ENCODE measurements around the gene BCR. TPM values are rescaled to one million over a fixed set of nuclear protein-coding genes. Genes with fewer than 3 reads are reported as not detected.

Gene BCR
- polyA plus RNA-seq, 3 donors: 10.3 to 37.9 (median 14.8) TPM

GRCh38 chr22:23283591-23284503 lies 103.5 kb downstream of the BCR start:
- WGBS, 3 donors: 82 to 93% (median 87%) methylated on average over 22 of the region's 22 CpGs
- no peak overlapping the region for H3K27ac ChIP-seq (ENCODE audit: low read depth, low read length)

DNA sequence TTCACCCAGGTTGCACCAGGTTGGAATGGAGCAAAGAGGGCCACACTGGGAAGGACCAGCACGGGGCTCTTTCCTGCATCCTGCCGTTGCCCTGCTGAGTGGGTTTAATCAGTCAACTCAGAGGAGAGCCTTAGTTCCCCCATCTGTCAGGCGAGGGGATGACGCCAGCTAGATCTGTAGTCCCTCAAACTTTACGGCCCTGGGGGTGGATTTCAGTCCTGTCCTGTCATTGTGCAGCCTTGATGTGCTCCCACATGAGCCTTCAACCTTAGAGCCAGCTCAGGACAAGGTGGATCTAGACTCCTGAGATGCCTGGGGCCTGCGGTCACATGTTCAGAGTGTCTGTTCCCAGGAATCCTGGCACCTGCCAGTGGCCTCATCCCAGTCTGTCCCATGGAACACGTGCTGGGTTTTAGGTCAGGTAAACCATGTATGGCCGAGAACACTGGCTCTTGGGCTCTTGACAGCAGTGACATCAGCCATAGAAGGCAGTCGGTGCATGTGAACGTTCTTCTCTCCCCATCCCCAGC lies 104.3 kb downstream of the BCR start:
- no peak overlapping the region for H3K27ac ChIP-seq (ENCODE audit: low read depth, low read length)
- 88 to 93% (median 93%) methylated on average over 10 of the region's 10 CpGs for WGBS, 3 donors

DNA sequence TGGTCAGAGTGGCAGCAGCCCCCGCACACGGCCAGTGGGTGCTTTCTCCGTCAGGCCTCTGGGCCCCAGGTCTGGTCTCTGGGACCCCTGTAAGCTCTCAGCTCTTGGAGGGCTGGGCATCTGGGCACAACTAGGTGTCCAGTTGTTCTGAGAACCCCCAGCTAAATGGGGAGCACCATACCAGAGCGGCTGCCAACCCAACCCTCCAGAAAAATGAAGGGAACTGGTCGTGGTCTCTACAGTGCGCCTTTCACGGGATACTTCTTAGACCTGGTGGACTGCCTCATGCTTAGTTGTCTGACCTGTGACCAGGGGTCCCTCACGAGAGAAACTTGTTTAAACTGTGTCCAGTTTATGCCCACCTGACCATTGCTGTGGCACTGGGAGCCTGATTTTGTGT lies 104.9 kb downstream of the BCR start:
- no peak overlapping the region for H3K27ac ChIP-seq (ENCODE audit: low read depth, low read length)
- WGBS, 3 donors: 94 to 96% (median 94%) methylated on average over 8 of the region's 8 CpGs

- H3K27ac ChIP-seq (ENCODE audit: low read depth, low read length): no peak overlapping the region
- WGBS, 3 donors: 95 to 97% (median 97%) methylated on average over 7 of the region's 7 CpGs
Measured at GRCh38 chr22:23285734-23286133, 105.4 kb downstream of the BCR start.

DNA sequence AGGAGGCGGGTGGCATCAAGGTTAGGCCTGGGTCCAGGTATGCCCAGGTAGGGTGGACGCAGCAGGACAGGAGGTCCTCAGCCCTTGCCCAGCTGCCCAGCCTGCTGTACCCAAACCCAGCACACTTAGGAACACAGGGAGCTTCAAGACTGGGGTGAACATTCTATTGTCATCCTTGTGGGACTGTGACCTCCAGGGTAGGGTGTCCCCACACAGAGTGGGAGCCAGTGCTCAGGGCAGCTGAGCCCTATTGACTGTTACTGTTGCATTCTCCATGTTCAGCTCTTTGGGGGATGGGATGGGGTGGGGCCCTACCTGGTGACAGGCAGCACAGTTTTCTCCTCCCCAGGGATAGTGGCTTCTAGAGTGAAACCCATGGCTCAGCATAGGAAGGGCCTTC lies 106.0 kb downstream of the BCR start:
- 92 to 96% (median 95%) methylated on average over 2 of the region's 2 CpGs for WGBS, 3 donors
- H3K27ac ChIP-seq (ENCODE audit: low read depth, low read length): no peak overlapping the region

- WGBS, 3 donors: 91 to 93% (median 93%) methylated on average over 21 of the region's 21 CpGs
- no peak overlapping the region for H3K27ac ChIP-seq (ENCODE audit: low read depth, low read length)
Measured at GRCh38 chr22:23287136-23288095, 107.1 kb downstream of the BCR start.

- 94 to 97% (median 95%) methylated on average over 17 of the region's 17 CpGs for WGBS, 3 donors
- no peak overlapping the region for H3K27ac ChIP-seq (ENCODE audit: low read depth, low read length)
Measured at GRCh38 chr22:23288301-23289129, 108.2 kb downstream of the BCR start.

DNA sequence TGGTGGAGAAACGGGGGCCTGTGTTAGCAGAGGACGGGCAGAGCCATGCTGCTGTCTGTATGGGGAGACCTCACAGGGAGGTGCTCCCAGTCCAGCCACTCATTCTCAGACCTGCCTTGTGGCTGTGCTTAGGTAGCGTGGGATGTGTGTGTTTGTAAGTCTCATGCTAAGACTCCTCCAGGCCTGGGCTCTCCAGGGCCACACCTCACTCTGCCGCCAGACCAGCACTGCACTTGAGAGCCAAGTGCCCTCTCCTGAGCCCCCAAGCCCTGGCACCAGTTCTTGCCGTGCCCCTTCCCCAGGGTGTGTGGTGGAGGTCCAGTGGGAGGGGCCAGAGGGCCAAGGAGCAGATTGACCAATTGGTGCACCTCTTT lies 108.8 kb downstream of the BCR start:
- no peak overlapping the region for H3K27ac ChIP-seq (ENCODE audit: low read depth, low read length)
- WGBS, 3 donors: 76 to 87% (median 84%) methylated on average over 5 of the region's 5 CpGs

- whole genome bisulfite sequencing, 3 donors: 61 to 63% (median 62%) methylated on average over 18 of the region's 18 CpGs
Measured at GRCh38 chr22:23289851-23290724, 109.8 kb downstream of the BCR start.

DNA sequence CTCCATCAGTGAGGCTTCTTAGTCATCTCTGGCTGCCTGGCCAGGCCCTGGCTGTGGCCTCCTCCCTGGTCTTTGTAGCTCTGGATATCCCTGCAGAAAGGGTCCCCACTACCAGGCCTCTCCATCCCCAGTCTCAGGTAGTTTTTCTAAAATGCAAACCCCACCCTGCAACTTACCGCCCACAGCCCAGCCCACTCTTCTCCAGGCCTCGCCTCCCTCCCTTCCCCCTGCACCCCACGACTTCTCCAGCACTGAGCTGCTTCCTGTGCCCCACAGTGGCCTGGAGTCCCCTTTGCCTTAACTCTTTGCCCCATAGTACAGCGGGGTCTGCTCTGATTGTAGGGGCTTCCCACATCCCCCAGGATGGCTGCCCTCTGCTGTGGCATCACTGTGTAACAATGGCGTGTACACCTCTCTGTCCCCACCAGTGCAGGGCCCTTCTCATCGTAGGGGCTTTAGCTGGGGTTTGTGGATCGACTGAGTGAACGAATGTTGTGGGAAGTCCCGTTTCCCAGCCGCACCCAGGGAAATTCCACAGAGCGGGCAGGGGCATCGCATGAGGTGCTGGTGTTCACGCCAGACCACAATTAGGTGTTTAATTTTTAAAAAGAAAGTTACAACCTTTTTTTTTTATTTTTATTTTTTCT lies 111.6 kb downstream of the BCR start:
- WGBS, 3 donors: 87 to 92% (median 92%) methylated on average over 13 of the region's 13 CpGs
- H3K27ac ChIP-seq (ENCODE audit: low read depth, low read length): no peak overlapping the region

More at GRCh38 chr22:23289851-23290724, 109.8 kb downstream of the BCR start:
- H3K27ac ChIP-seq (ENCODE audit: low read depth, low read length): no peak overlapping the region

GRCh38 chr22:23292453-23293350 lies 112.4 kb downstream of the BCR start:
- H3K27ac ChIP-seq (ENCODE audit: low read depth, low read length): no peak overlapping the region
- 87 to 89% (median 88%) methylated on average over 17 of the region's 17 CpGs for WGBS, 3 donors

GRCh38 chr22:23293720-23294119 lies 113.4 kb downstream of the BCR start:
- no peak overlapping the region for H3K27ac ChIP-seq (ENCODE audit: low read depth, low read length)
- WGBS, 3 donors: 90 to 95% (median 93%) methylated on average over 14 of the region's 14 CpGs

- no peak overlapping the region for H3K27ac ChIP-seq (ENCODE audit: low read depth, low read length)
- WGBS, 3 donors: 93 to 95% (median 93%) methylated on average over 11 of the region's 11 CpGs
Measured at GRCh38 chr22:23294221-23294620, 113.9 kb downstream of the BCR start.

DNA sequence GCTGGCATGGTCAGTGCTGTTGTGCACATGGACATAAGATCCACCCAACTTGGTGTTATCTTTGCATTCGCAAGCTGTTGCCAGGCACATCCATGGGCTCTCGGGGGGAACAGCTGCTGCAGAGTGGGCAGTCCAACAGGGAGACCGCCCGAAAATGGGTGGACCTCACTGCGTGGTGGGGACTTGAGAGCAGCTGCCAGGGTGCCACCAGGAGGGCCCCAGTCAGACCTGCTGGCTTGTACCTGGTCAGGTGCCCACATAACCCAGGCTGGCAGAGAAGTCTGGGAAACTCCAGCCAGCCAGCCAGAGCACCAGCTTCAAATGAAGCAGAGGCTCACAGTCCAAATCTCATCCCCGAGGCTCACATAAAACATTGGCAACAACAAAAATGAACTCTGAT lies 120.2 kb downstream of the BCR start:
- 93 to 96% (median 94%) methylated on average over 6 of the region's 6 CpGs for WGBS, 3 donors
- H3K27ac ChIP-seq (ENCODE audit: low read depth, low read length): no peak overlapping the region

- WGBS, 3 donors: 85 to 97% (median 92%) methylated on average over 7 of the region's 7 CpGs
- no peak overlapping the region for H3K27ac ChIP-seq (ENCODE audit: low read depth, low read length)
Measured at GRCh38 chr22:23301591-23301990, 121.3 kb downstream of the BCR start.

Measured in adipose tissue (tissue), 3 donors.